HL-60/S4 treated with phorbol 12-myristate 13-acetate at 8.2 ng/mL for 4 days and 3 days (cell line): Measurements from ENCODE around the gene TMPRSS13.
"Not testable (repeated sequence)": the region's sequence is repeated elsewhere in the genome, so short reads cannot be mapped to it uniquely, and the experiment has no call there.

ENCODE experiments used
- in situ Hi-C: fragments of 300-500 bp; cut with MboI; formaldehyde crosslinking; loops from 2 replicates; pipeline ENCODE4 v1.15.0; 2022; ENCODE audit warnings: low sequenced_read_pairs

The TMPRSS13 gene

DNA sequence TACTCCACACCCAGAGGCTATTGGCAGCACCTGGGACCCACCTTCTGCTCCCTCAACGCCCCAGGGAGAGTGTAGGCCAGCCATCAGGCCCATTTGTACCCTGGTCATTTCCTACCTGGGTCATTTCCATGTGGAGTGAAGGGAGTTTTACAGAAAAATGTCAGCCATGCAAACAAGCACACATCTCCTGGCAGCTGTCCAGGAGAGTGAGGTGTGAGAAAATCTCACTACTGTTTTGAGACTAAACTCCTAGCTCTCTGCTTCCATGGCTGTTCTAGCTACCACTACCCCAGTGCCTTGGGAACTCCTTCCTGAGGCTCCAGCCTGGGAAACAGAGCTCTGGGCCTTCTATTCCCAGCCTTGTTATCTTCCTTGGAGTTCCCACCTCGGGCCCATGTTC lies 2.8 kb upstream of the TMPRSS13 start:
- in situ Hi-C loops = no loop called here

DNA sequence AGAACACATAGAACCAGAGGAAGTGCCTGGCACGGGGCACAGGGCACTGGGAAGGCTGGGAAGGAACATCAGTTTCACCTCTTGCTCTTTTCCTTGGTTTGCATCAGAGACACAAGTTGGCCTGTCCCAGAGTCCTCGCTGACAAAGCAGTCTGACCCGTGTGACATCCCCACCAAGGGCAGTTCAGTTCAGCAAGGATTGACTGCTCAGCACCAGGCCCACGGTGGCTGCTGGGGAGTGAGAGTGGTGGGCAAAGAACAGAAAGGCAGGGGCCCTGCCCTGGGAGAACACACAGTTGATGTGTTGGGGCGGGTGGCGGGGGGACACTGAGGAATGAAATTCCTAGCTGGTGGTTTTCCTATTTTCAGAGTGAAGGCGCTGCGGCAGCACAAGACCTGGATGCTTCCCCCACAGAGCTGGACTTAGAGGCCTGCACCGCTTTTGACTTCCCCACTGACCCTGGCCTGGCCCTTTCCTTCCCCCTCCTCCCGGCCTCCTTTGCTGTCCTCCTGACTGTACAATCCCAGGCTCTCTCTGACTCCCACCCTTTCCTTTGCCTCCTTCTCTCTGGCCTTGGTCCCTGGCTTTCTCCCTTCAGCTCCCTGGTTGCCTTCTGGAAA lies 2.2 kb upstream of the TMPRSS13 start:
- in situ Hi-C loops = no loop called here

DNA sequence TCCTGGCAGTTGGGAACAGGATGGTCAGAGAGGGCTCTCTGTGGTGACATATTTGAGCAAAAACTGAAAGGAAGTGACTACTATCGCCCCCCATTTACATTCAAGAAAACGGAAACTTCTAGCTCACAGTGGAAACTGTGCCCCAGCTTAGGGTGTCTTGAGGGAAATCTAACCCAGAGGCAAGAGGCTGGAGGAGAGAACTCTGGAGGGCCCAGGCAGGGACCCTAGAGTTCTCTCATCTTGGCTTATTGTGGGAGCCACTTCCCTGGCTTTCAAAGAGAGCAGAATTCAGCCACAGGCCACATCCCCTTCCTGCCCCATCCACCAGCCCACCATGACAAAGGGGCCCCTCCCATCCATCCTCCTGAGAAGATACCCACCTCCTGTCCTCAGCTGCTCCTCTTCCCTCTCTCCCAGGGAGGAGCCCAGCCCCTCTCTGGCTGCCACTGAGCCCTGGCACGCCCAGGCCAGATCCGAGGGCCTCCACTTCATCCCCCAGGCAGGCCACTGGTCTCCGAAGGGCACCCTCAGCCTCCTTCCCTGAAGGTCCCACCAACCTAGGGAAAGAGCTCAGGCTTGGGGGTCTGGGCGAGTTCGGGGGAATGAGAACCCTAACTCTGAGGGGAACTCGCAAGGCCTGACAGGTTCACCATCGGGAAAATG lies 1.6 kb upstream of the TMPRSS13 start:
- in situ Hi-C loops = no loop called here

DNA sequence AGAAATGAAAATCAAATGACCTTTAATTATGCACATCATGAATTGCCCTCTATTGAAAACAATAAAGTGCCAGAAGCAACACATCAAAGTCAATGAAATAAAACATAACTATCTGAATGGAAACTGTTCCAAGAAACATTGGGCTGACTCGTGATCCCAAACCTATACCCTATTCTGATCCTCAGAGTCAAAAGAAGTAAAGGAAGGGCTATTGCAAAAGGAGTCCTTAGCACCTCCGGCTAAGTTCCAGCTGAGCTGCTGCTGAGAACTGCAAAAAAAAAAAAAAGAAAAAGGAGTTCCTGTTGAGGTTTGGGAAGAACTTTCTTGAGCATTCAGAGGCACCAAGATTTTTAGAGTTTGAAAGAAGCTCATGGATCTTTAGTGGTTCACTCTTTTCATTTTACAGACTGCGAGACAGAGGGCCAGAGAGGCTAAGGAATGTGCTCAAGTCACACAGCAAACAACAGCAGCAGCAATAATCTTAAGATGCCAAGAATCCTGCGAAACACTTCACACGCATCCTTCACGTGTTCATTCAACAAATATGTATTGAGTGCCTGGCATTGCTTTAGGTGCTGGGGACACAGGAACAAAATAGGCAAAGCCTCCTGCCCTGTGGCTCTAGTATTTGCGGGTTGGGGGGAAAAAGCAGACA lies 841 bp upstream of the TMPRSS13 start:
- in situ Hi-C loops = no loop called here

DNA sequence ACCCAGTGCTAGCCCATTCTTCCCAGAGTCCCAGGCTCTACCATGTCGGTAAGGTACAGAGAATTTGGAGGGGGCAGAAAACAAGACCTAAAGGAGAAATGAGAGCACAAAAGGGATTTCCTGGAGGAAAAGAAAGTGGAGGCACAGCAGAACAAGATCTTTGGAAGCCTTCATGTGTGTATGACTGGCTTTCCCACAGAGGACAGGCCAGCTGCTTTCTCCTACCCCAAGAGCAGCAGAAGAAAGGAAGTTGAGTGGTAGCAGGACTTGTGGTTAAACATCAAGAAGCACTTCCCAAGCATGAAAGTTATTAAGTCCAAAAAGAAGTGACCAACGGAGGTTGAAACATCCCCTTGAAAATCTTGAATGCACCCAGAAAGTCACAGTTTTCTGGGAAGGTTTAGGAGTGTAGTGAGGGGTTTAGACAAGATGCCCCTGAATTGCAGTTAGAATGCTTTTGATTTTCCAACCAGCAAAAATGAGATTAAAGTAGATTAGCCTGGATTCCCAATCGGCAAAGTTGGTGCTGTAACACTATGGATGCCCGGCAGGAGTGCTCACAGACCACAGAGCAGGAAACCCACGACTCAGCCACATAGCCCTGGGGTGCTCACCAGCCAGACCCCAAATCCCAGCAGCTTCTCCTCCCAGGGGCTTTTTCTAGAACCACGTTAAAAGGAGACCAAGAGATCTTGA lies 608 bp downstream of the TMPRSS13 start:
- in situ Hi-C loops = no loop called here

DNA sequence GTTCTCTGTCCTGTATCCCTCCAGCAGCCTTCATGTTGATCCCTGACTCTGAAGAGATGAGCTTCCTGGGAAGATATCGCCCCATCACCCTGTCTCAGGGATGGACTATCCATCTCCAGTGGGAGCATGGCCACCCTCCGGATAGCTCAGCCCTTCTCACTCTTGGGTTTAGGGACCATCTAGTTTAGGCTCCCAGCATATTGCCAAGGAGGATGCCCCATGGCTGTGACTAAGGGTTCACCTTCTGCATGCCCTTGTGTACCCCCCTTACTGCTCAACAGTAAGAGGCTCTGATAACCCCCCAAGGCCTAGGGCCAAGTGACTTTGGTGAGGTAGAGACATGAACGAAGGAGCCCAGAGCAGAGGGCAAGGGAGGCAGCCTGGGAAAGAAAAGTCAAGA lies 1.3 kb downstream of the TMPRSS13 start:
- in situ Hi-C loops = no loop called here

DNA sequence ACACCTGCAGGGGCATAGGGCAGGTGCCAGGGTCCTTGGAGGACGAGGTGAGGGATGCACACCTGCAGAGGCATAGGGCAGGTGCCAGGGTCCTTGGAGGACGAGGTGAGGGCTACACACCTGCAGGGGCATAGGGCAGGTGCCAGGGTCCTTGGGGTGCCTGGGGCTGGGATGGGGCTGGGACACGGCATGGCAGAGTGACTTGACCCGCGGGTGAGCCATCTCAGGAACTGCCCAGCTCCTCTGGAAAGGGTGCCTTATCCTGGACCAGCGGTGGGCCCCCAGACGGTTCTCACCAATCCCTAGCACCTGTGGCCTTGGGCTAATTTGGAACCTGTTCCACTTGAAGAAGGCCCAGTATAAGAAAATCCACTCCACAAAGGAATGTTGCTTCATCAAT lies 3.0 kb downstream of the TMPRSS13 start:
- in situ Hi-C loops = not testable (repeated sequence)

DNA sequence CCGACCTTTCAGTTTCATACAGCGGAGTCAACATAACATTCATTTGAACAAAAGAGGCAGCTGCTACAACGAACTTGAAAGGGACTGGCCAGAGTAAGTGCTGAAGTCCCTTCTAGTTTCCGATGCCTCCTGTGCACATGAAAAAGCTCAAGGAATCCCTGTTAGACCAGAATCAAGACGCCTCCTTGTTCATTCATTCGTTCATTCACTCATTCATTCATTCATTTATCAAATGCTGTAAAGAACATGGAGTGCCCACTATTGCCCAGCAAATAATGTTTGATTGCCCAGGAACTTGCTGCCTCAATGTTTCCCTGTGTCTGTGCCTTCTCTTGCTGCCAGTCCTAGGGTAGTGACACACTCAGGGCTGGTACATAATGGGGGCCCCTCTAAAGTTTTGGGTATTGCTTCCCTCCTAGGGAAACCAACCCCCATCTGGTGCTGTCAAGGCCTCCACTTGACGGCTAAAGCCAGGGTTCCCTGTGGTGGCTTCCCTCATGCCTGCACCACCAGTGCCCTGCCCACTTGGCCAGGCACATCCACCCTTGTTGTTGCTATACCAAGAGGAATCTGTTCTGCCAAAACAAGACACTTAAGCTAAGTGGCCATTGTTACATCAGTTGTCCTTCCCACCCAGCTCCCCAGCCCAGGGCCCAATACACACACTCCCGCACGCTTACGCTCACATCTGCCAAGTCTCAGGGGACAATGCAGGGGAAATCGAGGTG lies 3.8 kb downstream of the TMPRSS13 start:
- in situ Hi-C loops = no loop called here

DNA sequence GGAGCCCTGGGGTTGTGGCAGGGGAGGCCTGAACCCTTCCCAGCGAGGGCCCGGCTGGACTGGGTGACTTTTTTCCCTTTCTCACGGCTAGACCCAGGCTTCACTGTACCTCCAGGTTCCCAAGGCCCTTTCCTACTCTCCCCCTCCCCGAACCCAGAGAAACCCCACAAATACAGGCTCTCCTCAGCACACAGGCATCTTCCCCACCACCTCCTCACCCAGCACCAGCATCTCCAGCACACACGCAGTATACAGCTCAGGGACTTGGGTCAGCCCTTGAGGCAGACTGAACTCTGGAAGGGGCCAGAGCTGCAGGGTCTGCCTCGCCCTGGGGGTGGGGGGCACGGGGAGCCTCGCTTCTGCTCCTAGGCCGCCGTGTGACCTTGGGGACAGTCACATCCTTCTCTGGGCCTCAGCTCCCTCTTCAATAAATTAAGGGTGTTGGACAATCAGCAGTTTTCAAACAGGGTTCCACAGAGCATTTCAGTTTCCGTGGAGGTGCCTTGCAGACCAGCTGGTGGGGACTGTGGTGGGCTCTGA lies 4.5 kb downstream of the TMPRSS13 start:
- in situ Hi-C loops = no loop called here

DNA sequence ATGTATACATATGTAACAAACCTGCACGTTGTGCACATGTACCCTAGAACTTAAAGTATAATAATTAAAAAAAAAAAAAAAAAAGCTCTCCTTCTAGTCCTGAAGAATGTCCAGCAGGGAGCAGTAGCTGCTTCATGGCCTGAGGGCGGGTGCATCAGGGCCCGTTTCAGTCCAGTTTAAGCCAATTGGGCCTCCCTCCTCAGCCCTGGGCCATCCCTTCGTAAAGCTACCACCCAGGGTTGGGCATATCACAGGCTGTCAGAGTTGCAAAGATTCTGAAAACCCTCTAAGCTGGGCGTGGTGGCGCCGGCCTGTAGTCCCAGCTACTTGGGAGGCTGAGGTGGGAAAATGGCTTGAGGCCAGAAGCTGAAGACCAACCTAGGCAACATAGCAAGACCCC lies 5.4 kb downstream of the TMPRSS13 start:
- in situ Hi-C loops = no loop called here

DNA sequence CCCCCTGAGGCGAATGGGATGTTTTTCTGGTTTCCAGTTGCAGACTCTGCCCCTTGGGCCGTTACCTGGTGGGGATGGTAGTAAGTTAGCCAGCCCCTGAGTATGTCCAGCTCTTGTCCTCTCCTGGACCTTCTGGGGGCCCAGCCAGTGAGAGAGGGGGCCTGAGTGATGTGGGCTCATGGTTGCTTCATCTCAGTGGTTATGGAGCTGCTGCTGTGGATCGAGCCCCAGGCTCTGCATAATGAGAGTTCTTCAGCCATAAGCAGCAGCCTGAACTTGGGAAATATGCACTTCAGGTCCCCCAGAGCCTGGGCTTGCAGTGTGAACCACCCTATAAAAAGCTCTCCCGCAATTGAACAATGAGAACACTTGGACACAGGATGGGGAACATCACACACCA lies 5.9 kb downstream of the TMPRSS13 start:
- in situ Hi-C loops = no loop called here

DNA sequence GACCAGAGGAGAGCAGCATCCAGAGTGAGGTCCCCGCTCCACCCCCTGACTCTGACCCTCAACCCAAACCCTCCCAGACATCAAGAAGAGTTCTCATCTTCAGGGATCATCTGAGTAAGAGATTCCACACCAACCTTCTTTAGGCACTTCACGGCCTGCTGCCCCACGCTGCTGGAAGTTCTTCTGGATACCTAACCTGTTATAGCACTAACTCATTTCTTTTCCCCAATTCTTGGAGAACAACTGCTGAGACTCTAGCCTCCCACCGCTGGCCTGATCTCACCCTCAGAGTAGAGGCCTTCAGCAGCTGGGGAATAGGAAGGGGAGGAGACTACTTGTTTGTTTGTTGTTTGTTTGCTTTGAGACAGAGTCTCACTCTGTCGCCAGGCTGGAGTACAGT lies 7.3 kb downstream of the TMPRSS13 start:
- in situ Hi-C loops = no loop called here

DNA sequence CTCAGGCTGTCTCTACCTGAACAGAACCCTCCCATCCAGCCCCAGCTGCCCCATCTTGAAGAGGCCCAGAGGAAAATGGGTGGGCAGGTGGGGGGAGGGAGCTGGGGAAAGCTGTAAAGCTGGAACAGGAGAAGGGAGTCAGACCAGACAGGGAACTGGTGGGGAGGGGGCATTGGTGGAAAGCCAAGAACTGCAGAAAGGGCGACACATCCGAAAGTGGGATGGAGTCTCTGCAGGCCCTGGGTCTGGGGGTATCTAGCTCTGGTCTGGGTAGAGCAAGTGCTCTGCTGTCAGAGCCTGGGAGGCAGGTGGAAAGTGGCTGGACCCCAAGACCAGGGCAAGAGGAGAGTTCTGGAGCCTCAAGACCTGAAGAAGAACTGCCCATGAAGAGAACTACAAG lies 7.7 kb downstream of the TMPRSS13 start:
- in situ Hi-C loops = no loop called here

DNA sequence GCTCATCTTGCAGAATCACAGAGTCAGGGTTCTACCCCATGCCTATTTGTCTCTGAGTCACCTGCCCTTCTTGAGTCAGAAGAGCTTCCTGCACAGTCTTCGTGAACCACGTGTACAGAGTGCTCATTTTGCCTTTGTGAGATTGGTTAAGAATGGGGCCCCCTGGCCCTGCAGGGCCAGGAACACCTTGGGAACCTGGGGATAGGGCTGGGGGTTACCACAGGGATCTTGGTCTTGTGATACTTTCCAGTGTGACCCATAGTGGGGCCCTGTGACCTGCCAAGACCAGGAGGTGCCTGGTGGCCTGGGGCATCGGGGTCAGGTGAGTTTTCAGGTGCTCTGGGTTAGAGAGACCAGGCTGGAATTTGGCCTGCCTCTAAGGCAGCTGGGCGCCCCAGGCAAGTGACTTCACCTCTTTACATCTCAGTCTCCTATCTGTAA lies 9.4 kb downstream of the TMPRSS13 start:
- in situ Hi-C loops = no loop called here

DNA sequence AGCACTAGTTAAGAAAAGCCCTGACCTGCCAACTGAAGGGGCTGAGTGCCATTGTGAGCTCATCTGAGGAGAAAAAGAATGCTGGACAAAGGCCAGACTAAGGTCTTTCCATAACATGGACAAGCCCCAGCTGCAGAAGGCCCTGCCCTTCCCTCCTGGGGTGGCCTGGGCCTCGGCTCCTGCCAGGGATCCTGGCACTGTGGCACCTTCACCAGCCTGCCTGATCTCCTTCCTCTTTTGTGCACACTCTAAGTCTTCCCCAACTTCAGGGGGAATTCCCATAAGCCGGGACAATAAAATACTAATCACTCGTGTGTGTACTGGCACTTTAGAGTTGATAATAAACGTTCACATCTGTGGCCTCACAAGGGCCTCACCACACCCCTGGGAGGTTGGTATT lies 9.9 kb downstream of the TMPRSS13 start:
- in situ Hi-C loops = no loop called here

DNA sequence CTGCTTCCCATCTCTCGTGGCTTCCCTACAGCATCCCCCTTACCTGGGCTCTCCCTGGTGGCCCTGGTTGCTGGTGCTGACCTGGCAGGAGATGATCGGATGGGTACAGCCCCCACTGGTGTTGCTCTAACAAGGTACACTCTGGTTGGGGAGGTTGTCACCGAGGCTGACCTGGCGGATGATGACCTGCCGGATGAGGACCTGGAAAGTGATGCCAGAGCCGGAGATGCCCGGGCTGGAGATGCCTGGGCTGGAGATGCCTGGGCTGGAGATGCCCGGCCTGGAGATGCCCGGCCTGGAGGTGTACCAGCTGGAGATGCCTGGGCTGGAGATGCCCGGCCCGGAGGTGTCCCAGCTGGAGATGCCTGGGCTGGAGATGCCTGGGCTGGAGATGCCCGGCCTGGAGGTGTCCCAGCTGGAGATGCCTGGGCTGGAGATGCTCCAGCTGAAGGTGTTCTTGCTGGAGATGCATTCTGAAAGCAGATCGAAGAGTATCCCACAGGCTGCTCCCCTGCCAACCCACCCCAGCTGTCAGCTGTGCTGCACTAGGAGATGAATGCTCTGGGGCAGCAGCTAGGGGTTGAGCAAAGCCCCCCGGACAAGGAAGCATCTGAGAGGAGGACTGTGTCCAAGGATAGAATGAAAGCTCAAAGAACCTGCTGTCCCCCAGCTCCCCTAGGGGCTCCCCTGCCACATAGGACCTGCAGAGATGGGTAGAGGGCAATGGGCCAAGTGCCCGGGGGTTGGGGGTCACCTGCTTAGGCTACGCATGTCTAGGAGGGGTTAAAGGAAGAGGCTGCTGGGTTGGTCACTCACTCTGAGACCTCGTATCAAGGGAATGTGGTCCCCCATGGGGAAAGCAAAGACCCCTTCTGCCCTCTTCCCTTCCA lies 10.6 kb downstream of the TMPRSS13 start:
- in situ Hi-C loops = no loop called here

DNA sequence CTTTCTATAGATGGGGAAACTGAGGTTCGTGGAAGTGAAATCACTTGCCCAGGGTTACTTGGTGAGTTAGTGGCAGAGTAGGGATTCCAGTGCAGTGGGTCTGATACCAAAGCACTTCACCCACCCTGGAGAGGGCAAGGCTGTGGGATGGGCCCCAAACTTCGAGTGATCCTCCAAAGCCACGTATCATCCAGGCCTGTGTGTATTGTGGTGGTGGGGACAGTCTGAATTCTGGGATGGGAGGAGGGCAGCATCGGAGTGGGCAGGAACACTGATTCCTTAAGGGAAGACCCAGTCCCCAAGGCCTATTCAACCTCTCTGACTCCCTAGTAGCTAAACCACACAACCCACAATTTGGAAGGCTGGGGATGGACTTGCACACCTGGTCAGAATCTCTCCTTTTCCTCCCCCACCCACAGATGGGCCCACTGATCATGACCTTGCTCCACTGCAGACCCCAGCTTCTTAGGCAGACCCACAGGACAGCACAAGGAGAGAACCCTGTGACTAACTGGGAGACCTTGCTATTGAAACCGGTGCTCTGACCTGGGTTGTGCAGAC lies 11.5 kb downstream of the TMPRSS13 start:
- in situ Hi-C loops = no loop called here

DNA sequence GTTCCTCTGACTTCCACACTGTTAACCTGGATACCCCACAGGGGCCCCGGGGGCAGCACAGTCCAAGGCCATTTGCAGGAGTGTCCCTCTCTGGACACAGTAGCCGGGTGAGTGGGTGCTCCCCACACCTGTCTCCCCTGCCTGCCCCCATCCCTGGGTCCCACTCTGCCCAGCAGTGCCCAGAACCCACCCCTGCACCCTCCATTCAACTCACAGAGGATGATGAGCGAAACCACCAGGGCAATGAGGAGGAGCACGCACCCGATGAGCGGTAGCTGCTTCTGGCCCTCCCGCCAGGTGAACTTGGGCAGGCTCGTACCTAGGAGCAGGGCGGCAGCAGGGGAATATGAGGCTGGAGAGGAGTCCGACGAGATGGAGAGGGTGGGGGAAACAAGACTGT lies 12.2 kb downstream of the TMPRSS13 start:
- in situ Hi-C loops = no loop called here

DNA sequence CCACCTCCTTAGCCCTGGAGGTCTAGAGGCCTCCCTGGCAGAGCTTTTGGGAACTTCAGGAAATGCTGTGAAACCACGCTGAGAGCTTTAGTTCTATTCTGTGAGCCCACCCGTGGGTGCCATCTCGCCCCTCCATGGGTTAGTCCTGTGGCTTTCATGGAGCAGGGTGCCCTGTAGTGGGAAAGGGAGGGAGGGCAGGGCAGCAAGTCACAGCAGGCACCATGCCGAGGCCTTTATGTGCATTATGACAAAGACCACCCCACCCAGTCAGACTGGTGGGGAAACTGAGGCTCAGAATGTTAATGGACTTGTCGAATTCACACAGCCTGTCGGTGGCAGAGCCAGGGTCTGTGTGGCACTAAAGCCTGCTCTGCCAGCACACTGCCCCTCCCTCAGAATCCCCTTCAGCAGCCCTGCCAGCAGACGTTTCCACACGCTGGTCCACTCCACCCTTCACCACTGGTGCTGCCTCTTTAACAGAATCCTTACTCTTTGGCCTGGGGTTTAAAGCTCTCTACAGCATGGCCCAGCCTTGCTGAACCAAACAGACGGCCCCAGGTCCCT lies 13.4 kb downstream of the TMPRSS13 start:
- in situ Hi-C loops = no loop called here
